GM23338 (cell line): ENCODE data around the gene C20orf204. TPM values are rescaled to one million over a fixed set of nuclear protein-coding genes. Genes with fewer than 3 reads are reported as not detected.

ENCODE experiments used
- ATAC-seq: fragments of 200-7000 bp; cut with Tn5 transposase; 3 replicates; pipeline ENCODE4 v1.9.1; 2020
- DNase-seq: peaks from one replicate; pipeline ENCODE4 v3.0.0-alpha.2; 2015; ENCODE audit warnings: low spot score
- H2AFZ ChIP-seq: fragments of 200-600 bp; sonication (generic); 2 replicates; pipeline ENCODE4 v1.8.0; 2016; ENCODE audit warnings: antibody characterized with exemption, mild to moderate bottlenecking, moderate library complexity
- H3F3A ChIP-seq: fragments of 200-600 bp; sonication (generic); replicated peaks from 2 replicates; pipeline ENCODE4 v1.8.0; 2017; ENCODE audit warnings: antibody characterized with exemption, mixed run types, low read depth
- H3K27ac ChIP-seq: fragments of 200-600 bp; sonication (generic); 2 replicates; pipeline ENCODE4 v1.6.1; 2016; ENCODE audit warnings: low read depth
- H3K27me3 ChIP-seq: fragments of 200-600 bp; sonication (generic); 2 replicates; pipeline ENCODE4 v1.8.0; 2016; ENCODE audit warnings: mild to moderate bottlenecking, mixed run types, moderate library complexity; ENCODE audit not compliant: insufficient read depth
- H3K36me3 ChIP-seq: fragments of 200-600 bp; sonication (generic); 2 replicates; pipeline ENCODE4 v1.8.0; 2016; ENCODE audit warnings: mild to moderate bottlenecking; ENCODE audit not compliant: insufficient read depth
- H3K4me1 ChIP-seq: fragments of 200-600 bp; sonication (generic); 2 replicates; pipeline ENCODE4 v1.8.0; 2016; ENCODE audit warnings: mild to moderate bottlenecking, moderate library complexity; ENCODE audit not compliant: insufficient read depth
- H3K4me2 ChIP-seq: fragments of 200-600 bp; sonication (generic); 2 replicates; pipeline ENCODE4 v1.7.1; 2017; ENCODE audit warnings: mixed run types
- H3K4me3 ChIP-seq: fragments of 200-600 bp; sonication (generic); 2 replicates; pipeline ENCODE4 v1.6.1; 2016; ENCODE audit warnings: mixed run types
- H3K79me2 ChIP-seq: fragments of 200-600 bp; sonication (generic); replicated peaks from 2 replicates; pipeline ENCODE4 v1.8.0; 2017; ENCODE audit warnings: mild to moderate bottlenecking; ENCODE audit not compliant: insufficient read depth
- H3K9me2 ChIP-seq: fragments of 200-600 bp; sonication (generic); 2 replicates; pipeline ENCODE4 v1.8.0; 2017; ENCODE audit not compliant: insufficient read depth
- H4K20me1 ChIP-seq: fragments of 200-600 bp; sonication (generic); replicated peaks from 2 replicates; pipeline ENCODE4 v1.8.0; 2017; ENCODE audit warnings: mild to moderate bottlenecking; ENCODE audit not compliant: insufficient read depth
- H3K27ac Mint-ChIP-seq: 2 replicates; pipeline ENCODE4 v1.8.0; 2020; ENCODE audit warnings: inconsistent platforms, mild to moderate bottlenecking, moderate library complexity, mixed read lengths
- H3K27me3 Mint-ChIP-seq: 3 replicates; pipeline ENCODE4 v1.8.0; 2022; ENCODE audit warnings: low read depth, mild to moderate bottlenecking, moderate library complexity, mixed read lengths, inconsistent platforms; ENCODE audit not compliant: insufficient read depth, poor library complexity
- H3K36me3 Mint-ChIP-seq: 3 replicates; pipeline ENCODE4 v1.8.0; 2021; ENCODE audit warnings: low read depth, mild to moderate bottlenecking, inconsistent platforms, moderate library complexity, mixed read lengths
- H3K4me1 Mint-ChIP-seq: 3 replicates; pipeline ENCODE4 v1.8.0; 2020; ENCODE audit warnings: mild to moderate bottlenecking, inconsistent platforms, mixed read lengths
- H3K4me3 Mint-ChIP-seq: 3 replicates; pipeline ENCODE4 v1.8.0; 2021; ENCODE audit warnings: moderate library complexity, mild to moderate bottlenecking, inconsistent platforms, mixed read lengths
- H3K9me3 Mint-ChIP-seq: 3 replicates; pipeline ENCODE4 v1.8.0; 2020; ENCODE audit warnings: moderate library complexity, mild to moderate bottlenecking, inconsistent platforms, mixed read lengths
- CTCF ChIP-seq, 2 experiments: fragments of 200-600 bp in 1 of 2; sonication (generic) in 1 of 2; conservative IDR thresholded peaks; 2 replicates each; pipeline versions ENCODE4 v1.5.1 to v1.6.1; 2016 to 2017; ENCODE audit warnings: antibody characterized with exemption in 2 of 2, low read depth in 2 of 2, mild to moderate bottlenecking in 2 of 2, moderate library complexity in 1 of 2
- EZH2 ChIP-seq: fragments of 200-600 bp; sonication (generic); IDR thresholded peaks from one replicate; pipeline ENCODE4 v1.8.0; 2017; ENCODE audit warnings: antibody characterized with exemption, mild to moderate bottlenecking, low read depth; ENCODE audit not compliant: unreplicated experiment
- EZH2phosphoT487 ChIP-seq: fragments of 200-600 bp; sonication (generic); IDR thresholded peaks from one replicate; pipeline ENCODE4 v1.8.1; 2018; ENCODE audit warnings: antibody characterized with exemption; ENCODE audit not compliant: unreplicated experiment
- POLR2AphosphoS5 ChIP-seq: IDR thresholded peaks from 2 replicates; pipeline ENCODE4 v1.6.1; 2016; ENCODE audit warnings: antibody characterized with exemption, low read depth
- STAT1 ChIP-seq: IDR thresholded peaks from one replicate; pipeline ENCODE4 v1.6.1; 2016; ENCODE audit warnings: antibody characterized with exemption; ENCODE audit not compliant: unreplicated experiment
- ZNF114 ChIP-seq: fragments of 250-450 bp; sonication (Bioruptor Pico); IDR thresholded peaks from 2 replicates; pipeline ENCODE4 v1.5.0; 2020; ENCODE audit warnings: mild to moderate bottlenecking, moderate library complexity
- ZNF331 ChIP-seq: fragments of 250-450 bp; sonication (Bioruptor Pico); IDR thresholded peaks from 2 replicates; pipeline ENCODE4 v1.5.0; 2020; ENCODE audit warnings: low read depth, mild to moderate bottlenecking, moderate library complexity
- polyA plus RNA-seq: library from polyadenylated mRNA; unstranded; fragments of >200 nt; fragmentation: Nextera tagmentation; extraction: Ambion mirVana; gene quantifications from 2 replicates; pipeline ENCODE4 v1.2.1, GENCODE V29; 2016
- total RNA-seq: library from RNA; depleted of rRNA; stranded (reverse); fragments of >200 nt; shearing (Covaris generic); gene quantifications from 2 replicates; pipeline ENCODE4 v1.2.3, GENCODE V29; 2014

C20orf204 gene
- total and polyA plus RNA-seq, 2 experiments from 2014 or later: 0.73 to 0.82 TPM

GRCh38 chr20:64083378-64083803, 47.4 kb downstream of the C20orf204 start:
- Histone ChIP-seq H2AFZ (0 out of 2 replicates have a peak overlapping the region, but pooled peaks have one; percentile 38), H3K27me3 (peaks cover 50% of the 10 kb centered on the region), H4K20me1 (no peaks in the 10 kb centered on the region), H3K36me3 (no peaks in the 10 kb centered on the region), H3F3A (0 out of 2 replicates have a peak, but pooled peaks cover 7% of the 10 kb centered on the region), H3K4me2 (peak overlapping the region; percentile 90), H3K4me1 (peaks cover 23% of the 10 kb centered on the region; the same call in 1 of the 2 replicates), H3K79me2 (no peaks in the 10 kb centered on the region), H3K9me2 (no peaks in the 10 kb centered on the region), H3K4me3 (peak overlapping the region; percentile 62), H3K27ac (no peak overlapping the region)
- H3K36me3 Mint-ChIP-seq: no peaks in the 10 kb centered on the region; the same call in 2 of the 3 replicates
- H3K9me3 Mint-ChIP-seq: peaks cover 3% of the 10 kb centered on the region; the same call in 1 of the 3 replicates
- peaks cover 53% of the 10 kb centered on the region for H3K27me3 Mint-ChIP-seq
- peaks cover 32% of the 10 kb centered on the region for H3K4me1 Mint-ChIP-seq
- H3K4me3 Mint-ChIP-seq: peak overlapping the region; percentile 64
- TF ChIP-seq CTCF (conservative IDR thresholded peaks at IDR 0.05; ENCODE audit: low read depth in 2 of 2): peak; percentile 47 to 77
- TF ChIP-seq STAT1: no peak
- no peak for TF ChIP-seq ZNF331 (CRISPR knock-in tag)
- no peak overlapping the region for H3K27ac Mint-ChIP-seq
- DNase-seq (peak; percentile 93), ATAC-seq (peak; percentile 59)

DNA sequence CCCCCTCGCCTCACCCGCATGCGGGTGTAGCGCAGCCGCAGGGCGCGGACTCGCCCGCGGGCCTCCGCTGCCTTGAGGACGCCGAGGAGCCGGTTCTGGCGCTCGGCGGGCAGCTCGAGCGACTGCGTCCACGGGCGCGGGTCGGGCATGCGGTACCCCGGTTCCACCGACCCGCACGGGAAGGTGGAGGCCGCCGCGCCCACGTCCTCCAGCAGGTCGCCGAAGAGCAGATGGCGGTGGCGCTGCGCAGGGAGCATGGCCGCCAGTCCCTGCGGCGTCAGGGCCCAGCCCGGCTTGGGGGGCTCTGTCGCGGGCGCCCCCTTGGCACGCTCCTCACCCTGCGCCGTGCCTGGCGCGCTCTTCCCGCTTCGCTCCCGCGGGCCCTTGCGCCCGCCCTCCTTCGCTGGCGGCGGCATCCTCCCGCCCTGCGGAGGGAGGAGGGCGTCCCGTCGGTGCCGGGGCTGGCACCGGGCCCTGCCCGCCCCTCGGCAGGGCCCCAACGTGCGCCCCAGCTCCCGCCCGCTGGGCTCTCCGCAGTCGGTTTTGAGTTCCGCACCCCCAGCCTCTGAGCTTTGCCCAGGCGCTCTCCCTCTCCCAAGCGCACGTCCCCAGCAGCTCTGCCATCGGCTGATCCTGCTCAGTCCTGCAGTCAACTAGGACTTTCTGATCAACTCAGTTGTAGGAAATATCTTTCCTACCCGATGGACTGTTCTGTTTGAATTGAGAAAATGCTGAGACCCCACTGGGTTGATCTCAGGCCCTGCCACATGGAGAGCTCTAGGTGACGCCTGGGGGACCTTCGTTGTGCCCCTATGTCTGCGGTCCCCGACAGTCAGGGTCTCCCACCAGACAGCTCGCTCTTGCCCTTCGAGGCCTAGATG, 48.1 kb downstream of the C20orf204 start, which contains the start of gene LKAAEAR1:
Gene LKAAEAR1, minus strand, starts transcription at position 595 of the 881 bp plus-strand sequence. Its CDS starts 179 bp downstream, at position 416.
- Histone ChIP-seq H3K4me2 (peak within 1 kb of the TSS; percentile 90), H3K9me2 (no peaks in the 10 kb centered on the region), H3K27me3 (peaks cover 50% of the 10 kb centered on the region), H3K79me2 (no peaks in the 10 kb centered on the region), H4K20me1 (no peaks in the 10 kb centered on the region), H3K36me3 (no peaks in the 10 kb centered on the region), H3K27ac (no peak within 1 kb of the TSS), H2AFZ (peak within 1 kb of the TSS; percentile 94), H3K4me3 (peak within 1 kb of the TSS; percentile 62), H3F3A (0 out of 2 replicates have a peak, but pooled peaks cover 7% of the 10 kb centered on the region), H3K4me1 (peaks cover 16% of the 10 kb centered on the region; the same call in 1 of the 2 replicates)
- DNase-seq: peak; percentile 36
- Mint-ChIP-seq H3K9me3 (peaks cover 3% of the 10 kb centered on the region; the same call in 1 of the 3 replicates), H3K27me3 (peaks cover 55% of the 10 kb centered on the region), H3K36me3 (no peaks in the 10 kb centered on the region; the same call in 2 of the 3 replicates), H3K4me3 (peak within 1 kb of the TSS; percentile 83), H3K27ac (peak within 1 kb of the TSS; percentile 68; the same call in 1 of the 2 replicates), H3K4me1 (peaks cover 25% of the 10 kb centered on the region)
- no peak for TF ChIP-seq EZH2phosphoT487
- TF ChIP-seq EZH2: peak; percentile 59
- TF ChIP-seq ZNF114: no peak
- TF ChIP-seq POLR2AphosphoS5: peak; percentile 56; the same call in 1 of the 2 replicates
- TF ChIP-seq STAT1: no peak
- peak; percentile 17 for ATAC-seq
